AG09309 (cell line): ENCODE data around the gene BACH1.
A peak's percentile ranks its signal among the peaks of the same experiment; 100 is the strongest.

Source experiments
- DNase-seq: peaks from one replicate; pipeline ENCODE4 v3.0.0-alpha.2; 2010; ENCODE audit warnings: low read depth
- H3K4me3 ChIP-seq: 2 replicates; pipeline ENCODE4 v1.5.1; 2011; ENCODE audit warnings: mild to moderate bottlenecking, low read depth, low read length, moderate library complexity; ENCODE audit not compliant: control insufficient read depth
- CTCF ChIP-seq: IDR thresholded peaks from 2 replicates; pipeline ENCODE4 v1.5.1; 2011; ENCODE audit warnings: mild to moderate bottlenecking, low read depth, low read length, inconsistent platforms; ENCODE audit not compliant: insufficient read depth, control insufficient read depth; ENCODE audit errors: missing control alignments

Gene BACH1

GRCh38 chr21:29372063-29372802 lies 73.5 kb downstream of the BACH1 start:
- no peak overlapping the region for H3K4me3 ChIP-seq
- peak; percentile 47 for DNase-seq
- peak; percentile 58 for TF ChIP-seq CTCF

GRCh38 chr21:29374481-29374880 lies 75.8 kb downstream of the BACH1 start:
- no peak overlapping the region for H3K4me3 ChIP-seq
- no peak for DNase-seq
- no peak for TF ChIP-seq CTCF

- DNase-seq = no peak
- TF ChIP-seq CTCF = peak; percentile 29
- H3K4me3 ChIP-seq = no peak overlapping the region
Observed at GRCh38 chr21:29376556-29376955, 77.8 kb downstream of the BACH1 start.

- H3K4me3 ChIP-seq = no peak overlapping the region
- no peak for TF ChIP-seq CTCF
- no peak for DNase-seq
Observed at GRCh38 chr21:29377266-29377665, 78.5 kb downstream of the BACH1 start.

- no peak for DNase-seq
- no peak for TF ChIP-seq CTCF
- no peak overlapping the region for H3K4me3 ChIP-seq
Observed at GRCh38 chr21:29378832-29379231, 80.1 kb downstream of the BACH1 start.

GRCh38 chr21:29379517-29380054 lies 80.9 kb downstream of the BACH1 start:
- no peak for DNase-seq
- no peak for TF ChIP-seq CTCF
- H3K4me3 ChIP-seq = no peak overlapping the region

GRCh38 chr21:29382030-29382654 lies 83.4 kb downstream of the BACH1 start:
- no peak for DNase-seq
- TF ChIP-seq CTCF = no peak
- H3K4me3 ChIP-seq = no peak overlapping the region
